ENCODE results near the gene SNHG17. TPM values are rescaled to one million over a fixed set of nuclear protein-coding genes. Genes with fewer than 3 reads are reported as not detected.

SNHG17 gene
- total and polyA plus RNA-seq, 2 of the 4 experiments (the other 2 are of a cell fraction), result 5.4 to 38.2 TPM

DNA sequence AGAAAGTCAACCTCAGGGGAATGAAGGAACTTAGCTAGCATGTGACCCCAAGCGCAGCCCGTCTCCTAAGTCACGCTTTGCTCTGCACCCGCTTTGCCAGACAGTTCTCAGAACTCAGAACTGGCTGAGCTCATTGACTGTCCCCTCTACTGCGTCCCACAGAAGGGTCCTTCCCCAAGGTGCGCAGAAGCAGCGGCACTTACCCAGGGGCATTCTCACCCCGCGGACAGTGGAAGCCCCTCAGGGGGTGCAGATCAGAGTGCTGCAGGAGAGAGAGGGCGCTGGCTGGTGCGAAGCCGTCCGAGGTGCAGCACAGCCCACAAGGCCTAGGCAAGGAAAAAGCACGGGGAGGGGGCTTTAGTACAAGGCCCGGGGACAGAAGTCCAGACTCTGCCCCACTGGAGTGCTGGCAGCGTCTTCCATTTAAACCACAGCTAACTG lies 807 bp downstream of the SNHG17 start:
- H4K20me1 ChIP-seq (ENCODE audit: insufficient read depth, low read length), result peaks cover 47% of the 10 kb centered on the region
- in situ Hi-C loops (cut with MboI; ENCODE audit: low sequenced_read_pairs) (no loop called here), intact Hi-C loops (cut with micrococcal nuclease) (no loop called here), dilution Hi-C loops (cut with HindIII; ENCODE audit: low sequenced_read_pairs, unreplicated experiment) (no loop called here)
- peak overlapping the region; percentile 85 for H3K56ac ChIP-seq (ENCODE audit: extremely low read depth, insufficient read depth, low read length)
- H2BK20ac ChIP-seq (ENCODE audit: low read depth, low read length), result no peak overlapping the region
- 0% methylated on average over 4 of the region's 16 CpGs; no CpG with 5 or more reads in 1 of the 2 experiments for WGBS, 2 experiments (ENCODE audit: extremely low coverage in 2 of 2, insufficient read length in 1 of 2)
- H4K8ac ChIP-seq (ENCODE audit: low read depth in 2 of 2, low read length in 2 of 2), result peak overlapping the region; percentile 7 to 84; a peak in 3 of 4 replicates
- H2AK9ac ChIP-seq (replicated peaks; ENCODE audit: low read depth, low read length, poor library complexity), result peak overlapping the region; percentile 99
- no peaks in the 10 kb centered on the region; the same call in 1 of the 2 replicates for H3K27me3 ChIP-seq (ENCODE audit: control insufficient read depth, insufficient read depth, low read length)
- no peak overlapping the region for H3K18ac ChIP-seq (ENCODE audit: low read depth, low read length)
- H3K9me3 ChIP-seq (ENCODE audit: control insufficient read depth, insufficient read depth, low read length), result no peaks in the 10 kb centered on the region
- peak overlapping the region; percentile 67 for H3K14ac ChIP-seq (replicated peaks; ENCODE audit: low read depth, low read length)
- peak overlapping the region; percentile 89 for H2AK5ac ChIP-seq (ENCODE audit: low read depth, low read length)
- H3K4me3 ChIP-seq (ENCODE audit: insufficient read depth, low read depth, low read length), result peak overlapping the region; percentile 63
- peak overlapping the region; percentile 94 for H2AFZ ChIP-seq (replicated peaks; ENCODE audit: low read length, poor library complexity)
- peak overlapping the region; percentile 82 for H3K23ac ChIP-seq (ENCODE audit: low read depth, low read length)
- peaks cover 20% of the 10 kb centered on the region; the same call in 1 of the 2 replicates for H3K9me1 ChIP-seq (ENCODE audit: insufficient read depth, low read length)
- peak overlapping the region; percentile 77 for H4K91ac ChIP-seq (ENCODE audit: insufficient read depth, low read depth, low read length)
- peaks cover 39% of the 10 kb centered on the region for H3K36me3 ChIP-seq (ENCODE audit: control insufficient read depth, insufficient read depth, low read length)
- ATAC-seq (ENCODE audit: low read depth) (peak; percentile 28), DNase-seq (peak; percentile 23)
- peak overlapping the region; percentile 87 for H3K4me2 ChIP-seq (ENCODE audit: low read depth, low read length)
- peak overlapping the region; percentile 34; the same call in 1 of the 2 replicates for H4K5ac ChIP-seq (ENCODE audit: low read depth, low read length)
- H3K9ac ChIP-seq (ENCODE audit: low read depth, low read length), result peak overlapping the region; percentile 74
- H2BK15ac ChIP-seq (ENCODE audit: low read depth, low read length), result no peak overlapping the region
- peaks cover 7% of the 10 kb centered on the region for H3K4me1 ChIP-seq (ENCODE audit: control insufficient read depth, insufficient read depth, low read length)
- no peak overlapping the region for H2BK120ac ChIP-seq (ENCODE audit: low read depth, low read length)
- peak overlapping the region; percentile 79 for H3K4ac ChIP-seq (ENCODE audit: low read depth, low read length)
- peak overlapping the region; percentile 36 for H3K27ac ChIP-seq (ENCODE audit: insufficient read depth, low read length)
- no peak for TF ChIP-seq BHLHE40 (IDR thresholded peaks at IDR 0.05; ENCODE audit: low read depth, low read length)
- peak; percentile 70; the same call in 1 of the 2 replicates for TF ChIP-seq MXI1 (IDR thresholded peaks at IDR 0.05; ENCODE audit: borderline replicate concordance, low read depth, low read length)
- no TSS peak for BruUV-seq (replicated peaks)
- peaks cover 0 to 50% of the 10 kb centered on the region in 2 experiments; a peak in 2 of 4 replicates for H3K79me1 ChIP-seq (ENCODE audit: low read depth in 1 of 2, low read length in 2 of 2)
- ChIA-PET CTCF (interaction anchor here (0.7 to 2.2 kb wide), 3 partner anchors 10 to 13 kb away, joined by 3 to 12 read pairs (median 4); no protein-coding TSS in a partner anchor), POLR2A (ENCODE audit: unreplicated experiment) (no interaction called here)
- peak overlapping the region; percentile 39 for H2BK5ac ChIP-seq (ENCODE audit: low read depth, low read length, poor library complexity, severe bottlenecking)
